C4-2B (cell line): Measurements from ENCODE around the gene SPECC1.
"Not testable (repeated sequence)": the region's sequence is repeated elsewhere in the genome, so short reads cannot be mapped to it uniquely, and the experiment has no call there.

Experiments
- H3K27ac ChIP-seq: fragments of 450-650 bp; 2 replicates; pipeline ENCODE4 v1.5.1; 2017
- ZFX ChIP-seq: fragments of 450-650 bp; IDR thresholded peaks from 2 replicates; pipeline ENCODE4 v1.6.1; 2017
- TF ChIP-seq, protein P1 (sequence below): fragments of 450-650 bp; conservative IDR thresholded peaks from 2 replicates; pipeline ENCODE4 v1.5.1; 2017; ENCODE audit warnings: mild to moderate bottlenecking

The SPECC1 gene

DNA sequence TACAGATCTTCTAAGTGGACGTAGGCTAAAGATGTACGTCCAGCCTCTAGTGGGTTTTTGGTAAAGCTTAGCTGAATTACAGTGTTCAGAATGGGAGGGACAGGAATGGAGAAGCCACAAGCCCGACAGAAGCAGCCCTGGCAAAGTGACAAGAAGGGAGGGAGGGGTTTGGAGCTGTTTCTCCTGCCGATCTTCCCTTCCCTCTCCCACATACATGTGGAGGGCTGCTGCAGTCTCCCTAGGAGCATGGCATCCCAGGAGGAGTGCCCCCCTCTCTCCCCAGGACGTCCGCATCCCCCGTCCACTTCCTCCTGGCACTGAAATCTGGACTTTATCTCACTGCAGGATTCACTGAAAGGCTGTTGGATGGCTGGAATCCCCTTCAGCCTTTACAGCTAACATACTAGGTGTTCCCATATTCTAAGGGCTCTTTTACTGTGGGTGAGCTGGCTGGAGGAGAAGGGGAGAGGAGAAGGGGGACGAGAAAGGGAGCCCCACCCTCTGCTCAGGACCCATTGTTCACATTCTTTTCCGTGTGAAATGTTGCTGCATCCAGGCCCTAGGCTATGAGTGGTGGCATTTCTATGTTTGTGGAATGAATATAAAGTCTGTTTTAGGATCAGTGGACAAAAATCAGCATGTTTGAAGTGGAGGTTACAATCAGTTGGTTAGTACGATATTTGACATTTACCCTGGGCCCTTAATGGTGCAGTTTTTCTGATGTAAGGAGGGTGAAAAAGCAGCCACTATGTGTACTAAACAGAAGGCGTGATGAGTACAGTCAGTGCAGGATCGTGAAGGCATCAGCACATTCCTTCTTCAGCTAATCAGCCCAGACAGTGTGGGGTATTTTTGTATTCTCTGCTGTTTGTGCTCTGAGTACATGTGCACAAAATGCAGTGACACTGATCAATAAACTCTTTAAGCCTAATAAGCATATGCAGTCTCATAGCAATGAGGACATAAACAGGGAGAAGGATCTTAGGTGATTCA is 94.6 kb downstream of the SPECC1 start:
- no peak for TF ChIP-seq ZFX
- TF ChIP-seq, protein P1, sequence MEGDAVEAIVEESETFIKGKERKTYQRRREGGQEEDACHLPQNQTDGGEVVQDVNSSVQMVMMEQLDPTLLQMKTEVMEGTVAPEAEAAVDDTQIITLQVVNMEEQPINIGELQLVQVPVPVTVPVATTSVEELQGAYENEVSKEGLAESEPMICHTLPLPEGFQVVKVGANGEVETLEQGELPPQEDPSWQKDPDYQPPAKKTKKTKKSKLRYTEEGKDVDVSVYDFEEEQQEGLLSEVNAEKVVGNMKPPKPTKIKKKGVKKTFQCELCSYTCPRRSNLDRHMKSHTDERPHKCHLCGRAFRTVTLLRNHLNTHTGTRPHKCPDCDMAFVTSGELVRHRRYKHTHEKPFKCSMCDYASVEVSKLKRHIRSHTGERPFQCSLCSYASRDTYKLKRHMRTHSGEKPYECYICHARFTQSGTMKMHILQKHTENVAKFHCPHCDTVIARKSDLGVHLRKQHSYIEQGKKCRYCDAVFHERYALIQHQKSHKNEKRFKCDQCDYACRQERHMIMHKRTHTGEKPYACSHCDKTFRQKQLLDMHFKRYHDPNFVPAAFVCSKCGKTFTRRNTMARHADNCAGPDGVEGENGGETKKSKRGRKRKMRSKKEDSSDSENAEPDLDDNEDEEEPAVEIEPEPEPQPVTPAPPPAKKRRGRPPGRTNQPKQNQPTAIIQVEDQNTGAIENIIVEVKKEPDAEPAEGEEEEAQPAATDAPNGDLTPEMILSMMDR: no peak
- H3K27ac ChIP-seq: no peak overlapping the region

DNA sequence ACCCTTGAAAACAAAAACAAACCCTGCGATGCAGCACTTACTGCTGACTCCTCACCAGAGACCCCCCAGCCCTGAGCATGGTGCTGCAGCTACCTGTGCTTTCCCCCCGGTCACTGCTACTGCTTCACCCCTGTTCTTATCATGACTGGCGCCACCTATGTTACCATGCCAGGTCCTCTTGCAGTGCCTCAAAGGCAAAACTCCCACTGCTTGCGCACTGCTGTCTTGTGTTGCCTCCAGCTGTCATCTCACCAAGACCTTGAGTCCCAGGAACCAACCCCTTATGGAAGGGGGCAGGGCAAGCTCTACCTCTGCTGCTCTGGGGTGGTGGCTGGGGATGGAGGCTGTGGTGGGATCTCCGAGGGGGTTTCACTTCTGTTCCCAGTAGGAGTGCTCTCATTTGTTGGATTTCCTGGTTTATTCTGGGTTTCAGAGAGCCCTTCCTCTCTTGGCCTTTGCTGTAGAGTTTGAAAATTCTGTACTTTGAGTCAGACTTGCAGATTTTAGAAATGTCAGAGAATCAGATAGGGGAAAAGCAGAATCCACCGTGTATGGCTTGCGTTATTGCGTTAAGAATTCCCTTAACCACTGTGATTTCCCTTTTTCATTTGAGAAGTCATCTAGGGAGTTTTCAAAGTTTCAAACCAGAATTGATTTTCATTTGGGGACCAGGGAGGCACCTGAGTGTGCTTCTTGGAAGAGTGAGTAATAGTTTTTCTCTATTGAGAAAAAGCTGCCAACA is 96.6 kb downstream of the SPECC1 start:
- no peak for TF ChIP-seq ZFX
- TF ChIP-seq, protein P1: no peak
- H3K27ac ChIP-seq: no peak overlapping the region

DNA sequence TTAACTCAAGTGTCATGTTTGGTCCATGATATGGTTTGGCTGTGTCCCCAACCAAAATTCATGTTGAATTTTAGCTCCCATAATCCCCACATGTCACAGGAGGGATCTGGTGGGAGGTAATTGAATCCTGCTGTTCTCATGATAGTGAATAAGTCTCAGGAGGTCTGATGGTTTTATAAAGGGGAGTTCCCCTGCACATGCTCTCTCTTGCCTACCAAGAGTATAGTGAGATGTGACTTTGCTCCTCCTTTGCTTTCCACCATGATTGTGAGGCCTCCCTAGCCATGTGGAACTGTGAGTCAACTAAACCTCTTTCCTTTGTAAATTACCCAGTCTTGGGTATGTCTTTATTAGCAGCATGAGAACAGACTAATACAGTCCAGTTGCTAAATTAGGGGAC is 97.3 kb downstream of the SPECC1 start:
- not testable (repeated sequence) for H3K27ac ChIP-seq

DNA sequence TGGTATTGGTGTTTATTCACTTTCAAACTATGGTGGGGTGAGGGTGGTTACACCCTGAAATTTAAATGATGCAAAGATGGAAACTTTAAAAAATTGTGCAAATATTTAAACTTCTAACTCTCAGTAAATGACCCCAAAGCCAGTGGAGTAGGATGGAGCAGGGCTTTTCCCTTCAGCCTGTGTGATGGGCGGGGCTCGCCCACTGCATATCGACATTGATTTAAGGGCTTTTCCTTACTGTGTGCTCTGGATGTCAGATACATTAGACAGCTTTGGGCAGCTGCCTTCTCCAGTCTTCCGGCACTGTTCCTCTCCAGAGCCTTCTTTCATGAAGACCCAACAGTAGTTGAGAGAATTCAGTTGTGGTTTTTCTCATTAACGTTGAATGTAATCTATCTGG is 99.9 kb downstream of the SPECC1 start:
- no peak for TF ChIP-seq ZFX
- TF ChIP-seq, protein P1: no peak
- no peak overlapping the region for H3K27ac ChIP-seq

DNA sequence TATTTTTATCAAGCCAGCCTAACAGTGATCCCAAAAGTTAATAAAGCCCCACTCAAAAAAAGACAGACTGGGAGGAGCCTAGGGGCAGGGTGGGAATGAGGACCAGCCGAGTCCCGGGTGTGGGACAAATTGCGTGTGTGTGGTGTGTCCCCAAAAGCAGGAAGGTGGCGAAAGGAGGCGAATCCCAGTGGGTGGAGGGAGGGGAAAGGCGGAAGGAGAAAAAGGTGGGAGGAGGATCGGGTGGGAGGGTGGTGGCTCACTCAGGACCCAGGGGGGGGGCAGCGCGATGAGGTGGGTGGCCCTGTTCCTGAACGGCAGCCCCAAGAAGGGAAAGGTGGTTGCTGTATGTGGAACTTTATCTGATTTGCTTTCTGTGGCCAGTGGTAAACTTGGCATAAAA is 102.4 kb downstream of the SPECC1 start:
- H3K27ac ChIP-seq: no peak overlapping the region
- TF ChIP-seq, protein P1: no peak
- no peak for TF ChIP-seq ZFX

DNA sequence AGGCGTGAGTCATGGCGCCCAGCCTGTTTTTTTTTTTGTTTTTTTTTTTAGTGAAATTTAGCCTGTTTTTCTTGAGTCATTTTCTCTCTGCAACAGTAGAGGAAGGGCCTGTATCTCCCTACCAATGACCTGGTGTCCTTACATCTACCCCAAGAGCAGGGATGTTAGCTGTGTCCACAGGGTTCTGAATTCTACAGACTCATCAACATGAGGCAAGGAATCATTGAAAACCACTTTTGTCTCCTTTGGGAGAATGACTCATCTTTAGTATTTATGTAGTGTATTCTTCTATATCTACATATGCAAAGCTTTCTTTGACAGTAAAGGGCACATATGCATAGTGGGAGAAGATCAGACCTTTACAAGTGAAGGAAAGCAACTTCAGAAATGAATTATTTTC is 105.3 kb downstream of the SPECC1 start:
- TF ChIP-seq ZFX: no peak
- TF ChIP-seq, protein P1: no peak
- no peak overlapping the region for H3K27ac ChIP-seq

DNA sequence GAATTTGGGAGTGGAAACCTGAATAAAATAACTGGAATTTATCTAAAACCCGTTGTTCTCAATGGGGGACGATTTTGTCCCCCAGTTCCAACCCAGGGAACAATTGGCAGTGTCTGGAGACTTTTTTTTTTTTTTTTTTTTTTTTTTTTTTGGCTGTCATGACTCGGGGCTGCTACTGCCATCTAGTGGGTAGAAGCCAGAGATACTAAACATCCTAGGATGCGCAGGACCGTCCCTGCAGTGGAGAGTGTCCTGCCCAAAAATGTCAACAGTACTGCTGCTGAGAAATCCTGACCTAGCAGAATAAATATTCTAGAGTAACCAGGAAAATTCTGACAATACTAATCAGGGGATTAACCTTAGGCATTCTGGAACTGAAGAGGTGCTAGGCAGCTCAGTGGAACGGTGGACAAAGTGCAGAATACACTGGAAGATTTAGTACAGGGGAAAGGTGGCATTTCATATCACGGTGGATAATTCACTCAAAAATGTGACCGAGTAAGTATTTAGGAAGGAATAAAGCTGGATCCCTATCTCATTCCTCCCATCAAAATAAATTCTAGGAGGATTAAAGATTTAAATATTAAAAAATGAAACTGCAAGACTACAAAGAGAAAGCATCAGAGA is 107.6 kb downstream of the SPECC1 start:
- TF ChIP-seq, protein P1: peak; percentile 90
- no peak for TF ChIP-seq ZFX
- H3K27ac ChIP-seq: no peak overlapping the region
